Sciatic nerve (tissue), 2 donors: ENCODE results near the gene ZBTB34. TPM values are rescaled to one million over a fixed set of nuclear protein-coding genes. Genes with fewer than 3 reads are reported as not detected.

ENCODE experiments used
- ATAC-seq: fragments of 200-7000 bp; cut with Tn5 transposase; one replicate; pipeline ENCODE4 v1.9.1; 2020; ENCODE audit warnings: mild to moderate bottlenecking, moderate library complexity
- DNase-seq: peaks from one replicate; pipeline ENCODE4 v3.0.0-alpha.2; 2020; ENCODE audit warnings: low spot score
- intact Hi-C: fragments of 100-400 bp; cut with DNase I; formaldehyde crosslinking; loops from one replicate; pipeline ENCODE4 v1.14.2; 2022
- total RNA-seq: library from RNA; stranded (reverse); fragmentation: NEBNext Ultra II Directional; extraction: Animal tissue kit (Norgen Biotek cat#: 25700); gene quantifications from one replicate; pipeline ENCODE4 v1.2.1, GENCODE V29; 2021
- donor health status: DM: no; HTN: no; CAD: no.
- donor health status: DM: no; HTN: no; CAD: no.

ZBTB34 gene
- total RNA-seq, 1 donor from 2014 or later = 12.3 TPM

DNA sequence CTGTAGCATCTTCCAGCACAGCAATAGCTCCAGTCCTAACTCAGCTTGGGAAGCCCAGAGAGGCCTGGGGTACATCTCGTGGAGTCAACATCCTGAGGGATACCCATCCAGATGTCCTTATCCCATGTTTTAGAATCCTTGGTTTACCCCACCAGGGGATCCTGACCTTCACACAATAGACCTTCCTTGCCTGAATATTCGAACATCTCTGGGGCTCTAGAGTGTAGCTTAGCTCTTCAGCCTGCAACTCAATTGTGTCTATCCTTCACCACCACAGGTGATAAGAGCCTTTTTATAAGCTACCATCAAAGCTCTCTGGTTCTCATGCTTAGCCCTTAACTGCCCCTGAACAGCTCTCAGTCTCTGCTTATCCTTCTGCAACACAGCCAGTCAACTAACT lies 46.6 kb downstream of the ZBTB34 start:
- DNase-seq (no peak), ATAC-seq (no peak)
- intact Hi-C loops = no loop called here

DNA sequence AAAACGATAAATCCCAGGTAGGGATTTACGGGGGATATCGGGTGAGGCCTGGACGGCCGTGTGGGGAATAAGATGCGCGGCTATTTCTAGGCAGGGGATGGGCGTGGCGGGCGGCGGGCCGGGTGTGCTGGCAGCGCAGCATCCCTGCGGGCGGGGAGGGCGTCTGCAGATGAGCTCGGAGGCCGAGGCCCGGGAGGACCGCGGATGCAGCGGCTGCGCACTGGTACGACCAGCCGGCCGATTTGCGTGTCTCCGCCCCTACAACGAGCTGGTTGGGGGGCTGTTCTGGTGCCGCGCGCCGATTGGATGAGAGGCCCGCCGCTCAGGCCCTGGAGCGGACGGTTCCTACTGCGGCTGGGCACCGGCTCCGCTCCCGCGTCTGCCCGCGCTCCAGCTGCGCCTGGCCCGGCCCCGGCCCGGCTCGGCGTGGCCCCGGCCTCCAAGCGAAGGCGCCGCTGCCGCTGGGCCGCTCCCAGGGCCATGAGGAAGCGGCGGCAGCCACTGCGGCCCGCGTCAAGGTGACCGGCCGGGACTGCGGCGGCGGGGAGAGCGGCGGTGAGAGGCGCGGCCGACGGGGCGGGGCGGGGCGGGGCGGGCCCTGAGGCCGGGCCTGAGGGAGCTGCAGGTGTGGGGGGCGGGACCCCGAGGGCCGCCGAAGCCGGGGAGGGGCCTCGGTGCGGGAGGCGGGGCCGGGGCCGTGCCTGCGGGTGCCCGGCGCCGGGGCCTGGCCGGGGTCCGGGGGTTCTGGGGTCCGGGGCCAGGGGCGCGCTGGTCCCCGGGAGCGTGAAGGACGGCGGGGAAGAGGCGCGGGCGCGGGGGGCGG lies 54.2 kb downstream of the ZBTB34 start, which contains the start of gene RALGPS1:
Gene RALGPS1 (plus strand): TSS at position 325 of the 823 bp plus-strand sequence. CDS start 47,508 bp downstream, outside the sequence.
- ATAC-seq (peak; percentile 99), DNase-seq (peak; percentile 95)
- intact Hi-C loops = no loop called here

GRCh38 chr9:126915281-126915816 lies 54.9 kb downstream of the ZBTB34 start:
- no peak for ATAC-seq
- peak; percentile 63 for DNase-seq
- intact Hi-C loops = no loop called here

DNA sequence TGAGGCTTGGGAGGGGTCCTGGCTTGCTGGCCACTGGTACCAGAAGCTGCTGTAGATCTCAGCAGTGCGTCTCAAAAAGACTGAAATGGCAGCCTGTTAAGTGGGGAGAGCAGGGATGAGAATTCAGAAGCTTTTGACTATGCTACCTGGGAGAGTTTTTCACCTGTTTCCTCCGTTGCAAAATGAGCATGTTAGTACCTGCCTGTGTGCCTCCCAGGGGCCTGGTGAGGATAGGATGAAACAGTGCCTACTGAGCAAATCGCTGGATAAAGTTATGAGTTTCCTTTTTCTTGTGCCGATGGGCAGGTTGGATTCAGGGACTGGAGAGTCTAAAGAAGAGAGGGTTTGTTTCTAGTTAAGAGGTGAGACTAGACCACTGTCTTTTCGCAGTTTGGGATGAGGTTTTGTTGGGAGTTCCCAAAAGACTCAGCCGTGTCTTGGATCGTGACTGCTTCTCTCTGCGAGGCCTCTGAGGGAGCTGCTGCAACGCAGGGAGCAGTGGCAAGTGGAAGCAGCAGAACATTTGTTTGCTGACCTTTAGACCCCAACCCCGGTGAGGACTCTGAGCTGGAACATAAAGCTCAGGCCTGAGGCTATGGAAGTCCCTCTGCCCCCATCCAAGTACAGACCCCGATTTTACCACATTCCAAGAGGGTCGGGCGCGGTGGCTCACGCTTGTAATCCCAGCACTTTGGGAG lies 55.6 kb downstream of the ZBTB34 start:
- intact Hi-C loops = no loop called here
- DNase-seq (no peak), ATAC-seq (no peak)

DNA sequence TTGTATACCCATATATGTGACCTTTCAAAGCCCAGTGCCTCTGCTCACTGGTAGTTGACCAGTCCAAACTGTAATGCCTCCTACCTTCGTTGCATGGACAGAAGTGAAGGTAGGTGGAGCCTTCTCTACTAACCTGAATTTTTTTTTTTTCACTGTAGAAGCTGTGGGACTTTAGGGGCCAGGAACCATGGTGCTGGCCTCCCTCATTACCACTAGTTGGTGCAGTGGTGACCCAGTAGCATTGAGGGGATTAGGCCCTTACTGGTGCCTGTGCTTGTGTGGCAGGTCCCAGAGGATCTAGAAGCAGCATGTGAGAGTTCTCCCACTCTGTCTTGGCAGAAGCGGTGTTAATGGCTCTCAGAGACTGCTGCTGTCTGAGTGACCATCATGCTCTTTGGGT lies 56.5 kb downstream of the ZBTB34 start:
- DNase-seq (no peak), ATAC-seq (no peak)
- intact Hi-C loops = no loop called here

GRCh38 chr9:126919193-126919592 lies 58.8 kb downstream of the ZBTB34 start:
- ATAC-seq = no peak
- intact Hi-C loops = no loop called here

DNA sequence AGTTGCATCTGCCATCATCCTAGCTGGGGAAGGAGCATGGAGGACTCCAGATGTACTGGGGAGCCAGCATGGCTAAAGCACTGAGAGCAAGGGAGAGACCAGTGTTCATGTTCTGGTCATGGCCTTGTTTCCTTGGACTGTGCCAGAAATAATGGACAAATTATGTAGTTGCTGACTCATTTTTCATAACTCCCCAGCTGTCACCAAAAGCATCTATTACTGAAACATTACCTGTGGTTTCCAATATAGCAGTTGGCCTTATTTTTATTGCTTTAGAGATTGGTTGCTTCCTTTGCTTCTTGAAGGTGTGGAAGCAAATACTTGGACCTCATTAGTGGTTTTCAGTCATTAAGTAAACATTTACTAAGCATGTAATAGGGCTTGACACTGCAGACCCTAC lies 65.4 kb downstream of the ZBTB34 start:
- intact Hi-C loops = no loop called here
- no peak for DNase-seq
- ATAC-seq = no peak

More at GRCh38 chr9:126919193-126919592, 58.8 kb downstream of the ZBTB34 start:
- no peak for DNase-seq

GRCh38 chr9:126926364-126926763 lies 65.9 kb downstream of the ZBTB34 start:
- intact Hi-C loops = no loop called here
- no peak for ATAC-seq

DNA sequence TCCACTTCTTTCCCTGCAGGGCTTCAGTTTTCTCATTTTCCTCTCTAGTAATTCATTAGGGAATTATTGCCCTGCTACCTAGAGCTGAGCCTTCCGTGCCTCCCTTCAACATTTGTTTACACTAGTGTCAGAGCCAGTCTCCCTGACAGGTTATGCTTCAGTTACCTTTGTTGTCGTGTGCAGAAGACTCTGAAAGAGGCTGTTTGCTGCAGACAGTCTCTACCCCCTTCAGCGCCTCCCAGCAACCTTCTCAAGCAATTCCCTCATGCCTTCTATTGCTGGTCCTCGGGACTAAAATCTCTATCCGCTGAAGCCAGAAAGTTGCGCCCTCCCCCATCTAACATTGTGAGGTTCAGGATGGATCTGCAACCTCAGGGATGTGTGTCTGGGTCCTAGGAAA lies 67.0 kb downstream of the ZBTB34 start:
- DNase-seq = no peak
- intact Hi-C loops = no loop called here
- no peak for ATAC-seq

More at GRCh38 chr9:126926364-126926763, 65.9 kb downstream of the ZBTB34 start:
- no peak for DNase-seq

DNA sequence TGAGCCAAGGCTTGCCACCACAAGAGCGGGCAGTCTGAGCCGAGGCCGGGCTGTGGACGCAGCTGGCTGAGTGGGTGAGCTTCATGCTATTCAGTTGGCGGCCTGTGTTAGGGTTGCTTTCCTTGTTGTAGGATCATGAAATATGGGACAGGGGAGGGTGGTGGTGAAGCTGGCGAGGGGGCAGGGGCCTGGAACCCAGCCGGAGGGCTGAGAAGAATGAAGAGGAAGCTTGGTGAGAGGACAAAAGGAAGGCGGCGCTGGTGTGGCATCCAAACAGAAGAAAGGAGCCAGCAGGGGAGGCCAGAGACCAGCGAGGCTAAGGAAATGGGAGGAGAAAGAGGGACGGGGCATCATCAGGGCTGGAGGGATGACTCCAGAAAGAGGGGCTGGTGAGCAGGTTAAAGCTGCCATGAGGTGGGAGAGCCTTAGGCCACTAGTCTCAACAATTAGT lies 72.5 kb downstream of the ZBTB34 start:
- DNase-seq = no peak
- intact Hi-C loops = no loop called here
- no peak for ATAC-seq

DNA sequence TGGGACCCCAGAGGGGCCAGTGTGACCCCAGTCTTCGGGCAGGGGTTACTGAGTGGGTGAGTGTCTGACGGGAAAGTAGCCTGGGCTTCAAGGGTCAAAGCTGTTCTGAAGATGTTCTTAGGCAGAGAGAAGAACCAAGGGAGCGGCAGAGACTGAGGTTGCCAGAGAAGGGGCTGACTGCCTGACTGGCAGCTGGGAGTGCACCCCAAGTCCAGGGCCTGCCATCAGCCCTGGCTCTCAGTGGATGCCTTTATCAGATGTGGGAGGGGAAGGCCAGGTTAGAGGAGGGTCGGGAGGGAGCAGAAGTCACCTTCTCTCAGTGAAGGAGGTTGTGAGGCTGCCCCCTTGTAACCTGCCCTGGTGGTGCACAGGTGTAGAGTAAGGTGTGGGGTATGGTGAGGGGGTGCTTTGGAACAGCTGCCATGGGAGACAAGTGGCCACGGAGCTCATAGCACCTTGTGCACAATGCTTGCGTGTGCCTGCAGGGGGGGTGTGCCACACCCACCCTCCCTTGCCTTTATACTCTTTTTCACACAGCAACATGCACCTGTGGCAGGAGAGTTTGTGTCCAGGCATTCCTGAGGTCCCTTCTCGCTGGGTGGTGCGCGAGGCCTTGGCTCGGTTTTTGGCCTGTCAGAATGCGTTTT lies 73.0 kb downstream of the ZBTB34 start:
- ATAC-seq (no peak), DNase-seq (no peak)
- intact Hi-C loops = no loop called here

GRCh38 chr9:126934441-126934840 lies 74.0 kb downstream of the ZBTB34 start:
- no peak for DNase-seq
- intact Hi-C loops = no loop called here
- ATAC-seq = no peak

Other genes with a start within 250 kb of the ZBTB34 start
- 0.71 TPM for gene LMX1B, start 246.7 kb upstream of the ZBTB34 start, total RNA-seq
- gene ZBTB43, start 55.6 kb upstream of the ZBTB34 start, total RNA-seq = 12.7 TPM
- gene RALGPS1, start 54.1 kb downstream of the ZBTB34 start, total RNA-seq = 15.1 TPM